Measurements from ENCODE around the gene ZNHIT1. TPM values are rescaled to one million over a fixed set of nuclear protein-coding genes. Genes with fewer than 3 reads are reported as not detected.

ZNHIT1 gene
- 94.8 and 117 TPM in 2 replicates for total RNA-seq

DNA sequence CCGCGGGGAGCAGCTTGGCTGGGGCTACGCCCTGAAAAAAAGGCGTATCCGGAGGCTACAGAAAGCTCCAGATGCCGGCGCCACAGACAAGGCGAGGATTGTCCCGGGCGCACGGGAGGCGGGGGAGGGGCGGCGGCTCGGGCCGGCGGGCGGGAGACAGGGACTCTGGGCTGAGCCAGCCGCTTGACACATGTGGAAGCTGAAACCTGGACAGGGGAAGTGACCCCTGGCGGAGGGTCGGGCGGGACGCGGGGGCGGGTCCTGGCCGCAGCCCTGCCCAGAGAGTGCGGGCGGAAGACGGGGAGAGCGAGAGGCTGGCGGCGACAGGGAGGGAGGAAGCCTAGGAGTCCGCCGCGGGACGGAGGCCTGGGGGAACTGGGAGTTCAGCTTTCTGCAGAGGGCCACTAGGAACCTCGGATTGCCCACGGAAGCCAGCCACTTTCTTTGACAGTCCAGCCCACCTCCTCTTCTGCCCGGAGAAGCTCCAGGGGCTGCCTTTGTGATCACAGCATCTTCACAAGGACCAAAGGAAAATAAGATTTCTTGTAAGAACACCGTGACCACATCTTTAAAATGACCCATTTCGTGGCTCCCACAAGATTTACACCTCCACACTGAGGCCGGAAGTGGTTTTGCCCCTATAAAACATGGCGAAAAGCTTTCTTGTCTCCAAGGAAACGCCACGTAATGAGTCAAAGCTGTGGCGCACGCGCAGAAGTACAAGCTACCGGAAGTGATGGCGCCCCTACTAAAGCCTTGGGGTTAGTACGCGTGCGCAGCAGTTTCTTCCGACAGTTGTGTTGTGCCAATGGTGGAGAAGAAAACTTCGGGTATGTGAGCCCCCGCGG is at the start of gene ZNHIT1, which contains the start of gene PLOD3:
ZNHIT1 (plus strand) TSS at position 778 of the 848 bp plus-strand sequence; CDS start at position 809, 31 bp downstream.
PLOD3 (minus strand) TSS at position 194 of the 848 bp plus-strand sequence. CDS start 307 bp downstream, outside the sequence.

DNA sequence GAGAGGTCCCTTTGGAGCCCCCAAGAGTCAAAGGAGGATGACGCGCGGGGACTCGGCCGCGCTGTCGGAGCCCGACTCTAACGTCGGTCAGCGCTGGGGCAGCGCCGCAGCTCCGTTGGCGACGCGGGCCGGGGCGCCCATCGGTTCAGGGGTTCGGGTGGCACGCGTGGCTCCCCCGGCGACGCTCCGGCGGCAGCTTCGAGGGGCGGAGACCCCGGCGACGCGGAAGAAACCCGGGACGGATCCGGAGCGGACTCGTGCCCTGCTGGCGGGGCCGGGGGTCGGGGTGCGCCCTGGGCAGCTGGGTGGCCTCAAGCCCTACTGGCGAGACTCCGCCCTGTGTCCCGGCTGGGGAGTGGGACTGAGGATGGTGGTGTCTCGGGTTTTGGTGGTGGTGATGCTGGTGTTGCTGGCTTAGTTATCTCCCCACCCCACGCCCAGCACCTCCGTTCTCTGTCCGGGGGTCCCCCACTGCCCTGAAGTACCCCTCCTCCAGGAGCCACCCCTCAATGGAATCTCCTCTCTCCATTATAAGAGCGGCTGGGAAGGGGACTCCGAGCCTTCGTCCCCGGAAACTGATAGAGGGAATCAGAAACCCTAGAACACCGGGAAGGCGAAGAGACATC is 37.7 kb upstream of the ZNHIT1 start, which contains the start of gene NAT16:
NAT16 (minus strand) TSS at position 164 of the 626 bp plus-strand sequence. CDS start 5,486 bp downstream, outside the sequence.

DNA sequence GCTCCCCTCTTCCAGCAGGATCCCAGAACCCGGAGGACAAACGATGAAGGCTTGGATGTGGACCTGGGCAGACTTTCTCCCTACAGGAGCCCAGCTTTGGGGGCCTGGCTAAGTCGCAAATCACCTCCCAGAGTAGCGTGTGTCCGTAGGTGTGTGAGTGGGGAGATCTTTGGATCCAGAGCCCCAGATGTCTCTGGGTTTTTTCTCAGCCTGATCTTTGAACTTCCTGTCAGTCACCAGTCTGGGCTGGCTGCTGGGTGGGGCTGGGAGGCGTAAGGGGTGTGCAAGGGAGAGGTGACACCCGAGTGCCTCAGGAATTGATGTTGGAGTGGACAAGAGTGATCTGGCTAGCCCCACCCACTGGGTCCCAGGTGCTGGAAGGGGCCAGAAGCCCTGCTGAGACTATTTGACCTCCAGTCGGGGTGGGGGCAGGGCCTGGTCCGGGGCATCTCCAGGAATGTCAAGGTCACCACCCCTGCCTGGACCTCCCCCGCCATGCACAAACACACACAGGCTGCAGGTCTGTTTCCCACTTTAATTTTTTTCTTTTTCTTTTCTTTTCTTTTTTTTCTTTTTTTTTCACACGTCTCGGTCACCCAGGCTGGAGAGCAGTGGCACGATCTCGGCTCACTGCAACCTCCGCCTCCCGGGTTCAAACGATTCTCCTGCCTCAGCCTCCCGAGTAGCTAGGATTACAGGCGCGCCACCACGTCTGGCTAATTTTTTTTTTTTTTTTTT is 16.9 kb upstream of the ZNHIT1 start, which contains the start of gene MOGAT3:
MOGAT3 (minus strand) TSS at position 175 of the 738 bp plus-strand sequence. CDS start 182 bp downstream, outside the sequence.

DNA sequence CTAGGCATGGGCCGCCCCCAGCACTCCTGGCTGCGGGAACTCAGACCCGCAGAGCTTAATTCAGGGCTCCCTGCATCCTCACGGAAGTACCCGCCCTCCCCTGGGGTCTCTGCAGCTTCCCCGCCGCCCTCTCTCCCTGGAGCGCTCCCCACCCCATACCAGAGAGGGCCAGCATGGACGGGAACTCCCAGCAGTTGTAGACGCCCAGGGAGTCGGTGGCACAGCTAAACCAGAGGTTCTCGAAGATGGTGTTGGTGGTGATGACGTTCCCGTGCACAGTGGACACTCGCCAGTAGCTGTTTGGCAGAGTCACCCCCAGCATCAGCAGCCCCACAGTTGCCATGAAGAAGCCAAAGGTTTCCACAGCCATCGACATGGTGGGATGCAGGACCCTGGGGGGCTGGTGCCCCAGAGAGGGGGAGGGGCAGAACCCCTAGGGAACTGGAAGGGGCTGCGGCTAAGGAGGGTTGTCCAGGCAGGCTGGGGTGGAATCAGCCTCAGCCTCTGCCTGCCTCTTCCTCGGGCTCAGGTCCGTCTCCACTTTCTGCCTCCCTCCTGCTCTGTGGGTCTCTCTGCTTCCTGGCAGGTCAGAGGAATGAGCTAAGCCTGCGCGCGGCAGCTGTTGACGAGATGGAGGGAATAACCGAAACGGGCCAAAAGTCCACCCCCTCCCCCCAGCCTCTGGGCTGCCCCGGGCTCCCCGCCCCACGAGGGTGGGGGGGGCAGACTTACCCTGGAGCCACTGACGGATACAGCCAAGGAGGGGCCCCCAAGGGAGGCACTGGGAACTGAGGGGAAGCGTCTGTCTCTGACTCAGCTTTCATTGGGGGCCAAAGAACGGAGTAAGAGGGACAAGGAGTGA is 19.5 kb downstream of the ZNHIT1 start, which contains the start of gene CLDN15:
CLDN15 (minus strand) TSS at position 597 of the 862 bp plus-strand sequence; CDS start at position 376, 221 bp downstream.

DNA sequence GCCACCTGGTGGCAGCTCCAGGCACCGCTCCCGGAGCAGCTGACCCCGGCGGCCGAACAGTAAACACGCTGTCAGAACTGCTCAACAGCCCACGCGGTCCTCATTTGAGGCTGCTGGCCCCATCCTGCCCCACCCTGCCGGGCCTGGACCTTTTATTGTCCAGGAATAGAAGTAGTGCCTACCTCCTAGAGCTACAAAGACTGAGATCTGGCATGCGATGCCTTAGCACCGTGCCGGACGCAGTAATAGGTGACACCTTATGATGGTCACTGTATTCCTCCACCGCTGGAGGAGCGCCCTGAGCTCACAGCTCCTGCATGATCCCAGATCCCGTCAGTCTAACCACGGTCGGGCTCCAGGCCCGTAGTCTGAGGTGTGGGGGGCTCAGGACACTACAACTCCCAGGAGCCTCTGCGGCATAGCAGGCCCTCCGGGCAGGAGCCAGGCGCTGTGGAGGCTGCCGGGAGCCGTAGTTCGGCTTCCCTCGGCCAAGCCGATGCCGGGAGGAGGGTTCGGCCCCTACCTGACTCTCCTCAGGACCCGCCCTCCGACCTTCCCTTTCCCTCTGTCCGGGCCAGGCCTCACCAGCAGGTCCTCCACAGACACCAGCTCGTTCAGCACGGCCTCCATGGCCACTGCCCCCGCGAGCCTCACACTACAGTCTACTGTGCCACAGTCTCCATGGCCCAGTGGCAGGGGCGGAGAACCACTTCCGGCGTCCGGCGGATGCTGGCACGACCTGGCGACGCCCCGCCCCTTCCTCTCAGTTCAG is 26.6 kb downstream of the ZNHIT1 start, which contains the start of gene FIS1:
FIS1 (minus strand) TSS at position 707 of the 772 bp plus-strand sequence; CDS start at position 630, 77 bp downstream.

Other genes starting within 250 kb of the ZNHIT1 start
- gene MUC12, start 248.6 kb upstream of the ZNHIT1 start, total RNA-seq: 1.3 and 2.9 TPM in 2 replicates
- gene MUC17, start 198.1 kb upstream of the ZNHIT1 start, total RNA-seq: not detected in 2 replicates
- 9.0 and 16.1 TPM in 2 replicates for gene TRIM56, start 132.7 kb upstream of the ZNHIT1 start, total RNA-seq
- 564 and 3,220 TPM in 2 replicates for gene SERPINE1, start 91.1 kb upstream of the ZNHIT1 start, total RNA-seq
- gene AP1S1, start 63.7 kb upstream of the ZNHIT1 start, total RNA-seq: 87.5 and 105 TPM in 2 replicates
- gene VGF, start 52.6 kb upstream of the ZNHIT1 start, total RNA-seq: 0.49 and 0.89 TPM in 2 replicates
- not detected in 2 replicates for gene NAT16, start 37.9 kb upstream of the ZNHIT1 start, total RNA-seq
- gene MOGAT3, start 17.1 kb upstream of the ZNHIT1 start, total RNA-seq: not detected in 2 replicates
- 84.7 and 113 TPM in 2 replicates for gene PLOD3, start 584 bp upstream of the ZNHIT1 start, total RNA-seq
- gene CLDN15, start 19.6 kb downstream of the ZNHIT1 start, total RNA-seq: 1.1 and 1.9 TPM in 2 replicates
- gene FIS1, start 26.9 kb downstream of the ZNHIT1 start, total RNA-seq: 175 and 218 TPM in 2 replicates
- gene IFT22, start 103.6 kb downstream of the ZNHIT1 start, total RNA-seq: 32.3 and 36.8 TPM in 2 replicates
- gene COL26A1, start 144.7 kb downstream of the ZNHIT1 start, total RNA-seq: 0.16 and 0.25 TPM in 2 replicates